ENCODE data around the gene CFAP210. TPM values are rescaled to one million over a fixed set of nuclear protein-coding genes. Genes with fewer than 3 reads are reported as not detected.
"Not testable (repeated sequence)": the region's sequence is repeated elsewhere in the genome, so short reads cannot be mapped to it uniquely, and the experiment has no call there.

The CFAP210 gene
- total and polyA plus RNA-seq, 2 experiments from 2014 or later: 3.7 TPM; not detected in 1

DNA sequence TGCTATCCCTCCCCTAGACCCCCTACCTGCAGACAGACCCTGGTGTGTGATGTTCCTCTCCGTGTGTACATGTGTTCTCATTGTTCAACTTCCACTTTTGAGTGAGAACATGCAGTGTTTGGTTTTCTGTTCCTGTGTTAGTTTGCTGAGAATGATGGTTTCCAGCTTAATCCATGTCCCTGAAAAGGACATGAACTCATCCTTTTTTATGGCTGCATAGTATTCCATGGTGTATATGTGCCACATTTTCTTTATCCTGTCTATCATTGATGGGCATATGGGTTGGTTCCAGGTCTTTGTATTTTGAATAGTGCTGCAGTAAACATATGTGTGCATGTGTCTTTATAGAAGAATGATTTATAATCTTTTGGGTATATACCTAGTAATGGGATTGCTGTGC, 78.2 kb downstream of the CFAP210 start:
- Histone ChIP-seq H3K79me2 (replicated peaks; ENCODE audit: insufficient read depth) (peaks cover 80% of the 10 kb centered on the region), H3K36me3 (ENCODE audit: insufficient read depth) (peaks cover 41% of the 10 kb centered on the region)
- not testable (repeated sequence) for H3K4me3 ChIP-seq; H2AFZ ChIP-seq; H3K27ac Mint-ChIP-seq; H3K27me3 ChIP-seq (ENCODE audit: insufficient read depth); H3K27me3 Mint-ChIP-seq (ENCODE audit: insufficient read depth, low read depth, poor library complexity); H3K4me1 Mint-ChIP-seq; H3K4me1 ChIP-seq (ENCODE audit: insufficient read depth); H4K20me1 ChIP-seq (replicated peaks; ENCODE audit: insufficient read depth); H3K9me3 Mint-ChIP-seq; H3F3A ChIP-seq (replicated peaks; ENCODE audit: low read depth); DNase-seq (ENCODE audit: low spot score); ATAC-seq; H3K4me2 ChIP-seq; H3K4me3 Mint-ChIP-seq; H3K27ac ChIP-seq (ENCODE audit: low read depth); H3K9me2 ChIP-seq (ENCODE audit: insufficient read depth)
- H3K36me3 Mint-ChIP-seq (ENCODE audit: low read depth): peaks cover 70% of the 10 kb centered on the region

GRCh38 chr2:169613876-169614275, 80.3 kb downstream of the CFAP210 start:
- Mint-ChIP-seq H3K4me1 (0 out of 3 replicates have a peak, but pooled peaks cover 2% of the 10 kb centered on the region), H3K27ac (no peak overlapping the region), H3K9me3 (no peaks in the 10 kb centered on the region; the same call in 2 of the 3 replicates), H3K4me3 (no peak overlapping the region), H3K27me3 (ENCODE audit: insufficient read depth, low read depth, poor library complexity) (no peaks in the 10 kb centered on the region), H3K36me3 (ENCODE audit: low read depth) (peaks cover 88% of the 10 kb centered on the region)
- Histone ChIP-seq H3F3A (replicated peaks; ENCODE audit: low read depth) (no peaks in the 10 kb centered on the region), H3K27ac (ENCODE audit: low read depth) (no peak overlapping the region), H3K4me2 (no peak overlapping the region), H3K9me2 (ENCODE audit: insufficient read depth) (no peaks in the 10 kb centered on the region), H3K4me1 (ENCODE audit: insufficient read depth) (no peaks in the 10 kb centered on the region), H3K27me3 (ENCODE audit: insufficient read depth) (no peaks in the 10 kb centered on the region), H2AFZ (no peak overlapping the region), H3K79me2 (replicated peaks; ENCODE audit: insufficient read depth) (peaks cover 72% of the 10 kb centered on the region), H3K4me3 (no peak overlapping the region), H3K36me3 (ENCODE audit: insufficient read depth) (peaks cover 50% of the 10 kb centered on the region), H4K20me1 (replicated peaks; ENCODE audit: insufficient read depth) (peaks cover 9% of the 10 kb centered on the region)
- DNase-seq (ENCODE audit: low spot score): no peak
- ATAC-seq: no peak
- TF ChIP-seq EZH2 (IDR thresholded peaks at IDR 0.05; ENCODE audit: low read depth, unreplicated experiment) (no peak), NANOG (IDR thresholded peaks at IDR 0.05; ENCODE audit: borderline replicate concordance) (no peak), CREB1 (CRISPR knock-in tag; IDR thresholded peaks at IDR 0.05; ENCODE audit: low read depth) (no peak), JUNB (IDR thresholded peaks at IDR 0.05; ENCODE audit: unreplicated experiment) (no peak)

DNA sequence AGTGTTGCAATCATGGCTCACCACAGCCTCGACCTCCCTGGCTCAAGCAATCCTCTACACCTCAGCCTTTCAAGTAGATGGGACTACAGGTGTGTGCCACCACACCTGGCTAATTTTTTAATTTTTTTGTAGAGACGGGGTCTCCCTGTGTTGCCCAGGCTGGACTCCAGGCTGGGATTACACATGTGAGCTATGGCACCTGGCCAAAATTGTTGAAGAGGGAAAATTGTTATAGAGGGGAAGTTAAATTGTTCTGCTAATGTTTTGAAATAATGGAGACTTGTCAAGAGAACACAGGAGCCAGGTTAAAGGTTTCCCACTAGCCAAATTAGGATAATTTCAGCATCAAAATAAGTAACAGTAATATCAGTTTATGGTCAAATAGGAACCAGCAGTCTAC, 84.9 kb downstream of the CFAP210 start:
- H3K27me3 ChIP-seq (ENCODE audit: insufficient read depth): no peaks in the 10 kb centered on the region
- no peak overlapping the region for H3K27ac ChIP-seq (ENCODE audit: low read depth)
- DNase-seq (ENCODE audit: low spot score): no peak
- no peak for ATAC-seq
- peaks cover 6% of the 10 kb centered on the region for H4K20me1 ChIP-seq (replicated peaks; ENCODE audit: insufficient read depth)
- H3F3A ChIP-seq (replicated peaks; ENCODE audit: low read depth): no peaks in the 10 kb centered on the region
- Mint-ChIP-seq H3K27ac (no peak overlapping the region), H3K36me3 (ENCODE audit: low read depth) (peaks cover 80% of the 10 kb centered on the region), H3K9me3 (no peaks in the 10 kb centered on the region), H3K27me3 (ENCODE audit: insufficient read depth, low read depth, poor library complexity) (peaks cover 2% of the 10 kb centered on the region), H3K4me1 (0 out of 3 replicates have a peak, but pooled peaks cover 2% of the 10 kb centered on the region), H3K4me3 (no peak overlapping the region)
- peaks cover 29% of the 10 kb centered on the region for H3K79me2 ChIP-seq (replicated peaks; ENCODE audit: insufficient read depth)
- H3K4me3 ChIP-seq: no peak overlapping the region
- no peak overlapping the region for H3K4me2 ChIP-seq
- peaks cover 49% of the 10 kb centered on the region; the same call in 1 of the 2 replicates for H3K36me3 ChIP-seq (ENCODE audit: insufficient read depth)
- H3K9me2 ChIP-seq (ENCODE audit: insufficient read depth): no peaks in the 10 kb centered on the region
- no peaks in the 10 kb centered on the region for H3K4me1 ChIP-seq (ENCODE audit: insufficient read depth)
- no peak overlapping the region for H2AFZ ChIP-seq
- TF ChIP-seq, protein P1, sequence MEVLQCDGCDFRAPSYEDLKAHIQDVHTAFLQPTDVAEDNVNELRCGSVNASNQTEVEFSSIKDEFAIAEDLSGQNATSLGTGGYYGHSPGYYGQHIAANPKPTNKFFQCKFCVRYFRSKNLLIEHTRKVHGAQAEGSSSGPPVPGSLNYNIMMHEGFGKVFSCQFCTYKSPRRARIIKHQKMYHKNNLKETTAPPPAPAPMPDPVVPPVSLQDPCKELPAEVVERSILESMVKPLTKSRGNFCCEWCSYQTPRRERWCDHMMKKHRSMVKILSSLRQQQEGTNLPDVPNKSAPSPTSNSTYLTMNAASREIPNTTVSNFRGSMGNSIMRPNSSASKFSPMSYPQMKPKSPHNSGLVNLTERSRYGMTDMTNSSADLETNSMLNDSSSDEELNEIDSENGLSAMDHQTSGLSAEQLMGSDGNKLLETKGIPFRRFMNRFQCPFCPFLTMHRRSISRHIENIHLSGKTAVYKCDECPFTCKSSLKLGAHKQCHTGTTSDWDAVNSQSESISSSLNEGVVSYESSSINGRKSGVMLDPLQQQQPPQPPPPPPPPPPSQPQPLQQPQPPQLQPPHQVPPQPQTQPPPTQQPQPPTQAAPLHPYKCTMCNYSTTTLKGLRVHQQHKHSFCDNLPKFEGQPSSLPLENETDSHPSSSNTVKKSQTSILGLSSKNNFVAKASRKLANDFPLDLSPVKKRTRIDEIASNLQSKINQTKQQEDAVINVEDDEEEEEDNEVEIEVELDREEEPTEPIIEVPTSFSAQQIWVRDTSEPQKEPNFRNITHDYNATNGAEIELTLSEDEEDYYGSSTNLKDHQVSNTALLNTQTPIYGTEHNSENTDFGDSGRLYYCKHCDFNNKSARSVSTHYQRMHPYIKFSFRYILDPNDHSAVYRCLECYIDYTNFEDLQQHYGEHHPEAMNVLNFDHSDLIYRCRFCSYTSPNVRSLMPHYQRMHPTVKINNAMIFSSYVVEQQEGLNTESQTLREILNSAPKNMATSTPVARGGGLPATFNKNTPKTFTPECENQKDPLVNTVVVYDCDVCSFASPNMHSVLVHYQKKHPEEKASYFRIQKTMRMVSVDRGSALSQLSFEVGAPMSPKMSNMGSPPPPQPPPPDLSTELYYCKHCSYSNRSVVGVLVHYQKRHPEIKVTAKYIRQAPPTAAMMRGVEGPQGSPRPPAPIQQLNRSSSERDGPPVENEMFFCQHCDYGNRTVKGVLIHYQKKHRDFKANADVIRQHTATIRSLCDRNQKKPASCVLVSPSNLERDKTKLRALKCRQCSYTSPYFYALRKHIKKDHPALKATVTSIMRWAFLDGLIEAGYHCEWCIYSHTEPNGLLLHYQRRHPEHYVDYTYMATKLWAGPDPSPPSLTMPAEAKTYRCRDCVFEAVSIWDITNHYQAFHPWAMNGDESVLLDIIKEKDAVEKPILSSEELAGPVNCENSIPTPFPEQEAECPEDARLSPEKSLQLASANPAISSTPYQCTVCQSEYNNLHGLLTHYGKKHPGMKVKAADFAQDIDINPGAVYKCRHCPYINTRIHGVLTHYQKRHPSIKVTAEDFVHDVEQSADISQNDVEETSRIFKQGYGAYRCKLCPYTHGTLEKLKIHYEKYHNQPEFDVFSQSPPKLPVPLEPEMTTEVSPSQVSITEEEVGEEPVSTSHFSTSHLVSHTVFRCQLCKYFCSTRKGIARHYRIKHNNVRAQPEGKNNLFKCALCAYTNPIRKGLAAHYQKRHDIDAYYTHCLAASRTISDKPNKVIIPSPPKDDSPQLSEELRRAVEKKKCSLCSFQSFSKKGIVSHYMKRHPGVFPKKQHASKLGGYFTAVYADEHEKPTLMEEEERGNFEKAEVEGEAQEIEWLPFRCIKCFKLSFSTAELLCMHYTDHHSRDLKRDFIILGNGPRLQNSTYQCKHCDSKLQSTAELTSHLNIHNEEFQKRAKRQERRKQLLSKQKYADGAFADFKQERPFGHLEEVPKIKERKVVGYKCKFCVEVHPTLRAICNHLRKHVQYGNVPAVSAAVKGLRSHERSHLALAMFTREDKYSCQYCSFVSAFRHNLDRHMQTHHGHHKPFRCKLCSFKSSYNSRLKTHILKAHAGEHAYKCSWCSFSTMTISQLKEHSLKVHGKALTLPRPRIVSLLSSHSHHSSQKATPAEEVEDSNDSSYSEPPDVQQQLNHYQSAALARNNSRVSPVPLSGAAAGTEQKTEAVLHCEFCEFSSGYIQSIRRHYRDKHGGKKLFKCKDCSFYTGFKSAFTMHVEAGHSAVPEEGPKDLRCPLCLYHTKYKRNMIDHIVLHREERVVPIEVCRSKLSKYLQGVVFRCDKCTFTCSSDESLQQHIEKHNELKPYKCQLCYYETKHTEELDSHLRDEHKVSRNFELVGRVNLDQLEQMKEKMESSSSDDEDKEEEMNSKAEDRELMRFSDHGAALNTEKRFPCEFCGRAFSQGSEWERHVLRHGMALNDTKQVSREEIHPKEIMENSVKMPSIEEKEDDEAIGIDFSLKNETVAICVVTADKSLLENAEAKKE (CRISPR knock-in tag; IDR thresholded peaks at IDR 0.05): no peak
- TF ChIP-seq ZNF331 (CRISPR knock-in tag; IDR thresholded peaks at IDR 0.05; ENCODE audit: low read depth): no peak
- no peak for TF ChIP-seq ZNF114 (CRISPR knock-in tag; IDR thresholded peaks at IDR 0.05)
- TF ChIP-seq POLR2AphosphoS5 (IDR thresholded peaks at IDR 0.05; ENCODE audit: low read depth): no peak
- TF ChIP-seq JUNB (IDR thresholded peaks at IDR 0.05; ENCODE audit: unreplicated experiment): no peak
- TF ChIP-seq CREB1 (CRISPR knock-in tag; IDR thresholded peaks at IDR 0.05; ENCODE audit: low read depth): no peak
- TF ChIP-seq EZH2phosphoT487 (IDR thresholded peaks at IDR 0.05; ENCODE audit: unreplicated experiment): no peak
- TF ChIP-seq CTCF (conservative IDR thresholded peaks at IDR 0.05; ENCODE audit: low read depth in 2 of 2): no peak
